Measurements from ENCODE around the gene MRPL51.
"Not testable (repeated sequence)": the region's sequence is repeated elsewhere in the genome, so short reads cannot be mapped to it uniquely, and the experiment has no call there.

- TF ChIP-seq EZH2 (IDR thresholded peaks at IDR 0.05; ENCODE audit: insufficient read depth, poor library complexity, severe bottlenecking); EZH2phosphoT487 (IDR thresholded peaks at IDR 0.05; ENCODE audit: insufficient read depth, low read depth): not testable (repeated sequence)
These were observed 2.4 kb downstream of the MRPL51 start for GRCh38 chr12:6490673-6491072.
